ENCODE results near the gene MVP. TPM values are rescaled to one million over a fixed set of nuclear protein-coding genes. Genes with fewer than 3 reads are reported as not detected.
"Not testable (repeated sequence)": the region's sequence is repeated elsewhere in the genome, so short reads cannot be mapped to it uniquely, and the experiment has no call there.

MVP gene
- total RNA-seq, 2 donors from 2014 or later = 175 to 190 TPM

DNA sequence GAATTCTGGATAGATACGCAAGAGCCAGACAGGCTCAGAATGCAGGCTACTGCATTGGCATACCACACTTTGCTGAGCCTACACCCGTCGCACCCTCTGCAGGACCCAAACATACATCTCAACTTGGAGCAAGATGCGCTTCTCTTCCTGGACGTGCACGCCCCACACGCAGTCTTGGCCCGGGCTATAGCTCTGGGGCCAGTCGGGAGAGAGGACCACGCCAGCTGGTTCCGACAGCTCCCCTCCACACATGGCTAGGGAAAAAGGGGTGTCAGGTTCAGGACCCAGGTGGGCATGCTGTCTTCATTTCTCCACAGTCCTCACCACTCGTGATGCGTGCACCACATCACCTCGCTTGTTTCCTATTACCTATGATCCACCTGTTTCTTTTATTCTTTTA lies 57.9 kb downstream of the MVP start:
- Histone ChIP-seq H3K27ac (no peak overlapping the region), H3K36me3 (no peaks in the 10 kb centered on the region), H3K4me3 (no peak overlapping the region), H3K4me1 (ENCODE audit: control insufficient read depth in 1 of 2, low read depth in 2 of 2) (no peaks in the 10 kb centered on the region), H3K9me3 (no peaks in the 10 kb centered on the region), H3K27me3 (replicated peaks; ENCODE audit: insufficient read depth) (peaks cover 14% of the 10 kb centered on the region)
- DNase-seq (ENCODE audit: low spot score) (no peak), ATAC-seq (ENCODE audit: insufficient number of reproducible peaks, low FRiP score, low read depth) (no peak)
- TF ChIP-seq, protein P1, sequence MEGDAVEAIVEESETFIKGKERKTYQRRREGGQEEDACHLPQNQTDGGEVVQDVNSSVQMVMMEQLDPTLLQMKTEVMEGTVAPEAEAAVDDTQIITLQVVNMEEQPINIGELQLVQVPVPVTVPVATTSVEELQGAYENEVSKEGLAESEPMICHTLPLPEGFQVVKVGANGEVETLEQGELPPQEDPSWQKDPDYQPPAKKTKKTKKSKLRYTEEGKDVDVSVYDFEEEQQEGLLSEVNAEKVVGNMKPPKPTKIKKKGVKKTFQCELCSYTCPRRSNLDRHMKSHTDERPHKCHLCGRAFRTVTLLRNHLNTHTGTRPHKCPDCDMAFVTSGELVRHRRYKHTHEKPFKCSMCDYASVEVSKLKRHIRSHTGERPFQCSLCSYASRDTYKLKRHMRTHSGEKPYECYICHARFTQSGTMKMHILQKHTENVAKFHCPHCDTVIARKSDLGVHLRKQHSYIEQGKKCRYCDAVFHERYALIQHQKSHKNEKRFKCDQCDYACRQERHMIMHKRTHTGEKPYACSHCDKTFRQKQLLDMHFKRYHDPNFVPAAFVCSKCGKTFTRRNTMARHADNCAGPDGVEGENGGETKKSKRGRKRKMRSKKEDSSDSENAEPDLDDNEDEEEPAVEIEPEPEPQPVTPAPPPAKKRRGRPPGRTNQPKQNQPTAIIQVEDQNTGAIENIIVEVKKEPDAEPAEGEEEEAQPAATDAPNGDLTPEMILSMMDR (IDR thresholded peaks at IDR 0.05) = no peak

DNA sequence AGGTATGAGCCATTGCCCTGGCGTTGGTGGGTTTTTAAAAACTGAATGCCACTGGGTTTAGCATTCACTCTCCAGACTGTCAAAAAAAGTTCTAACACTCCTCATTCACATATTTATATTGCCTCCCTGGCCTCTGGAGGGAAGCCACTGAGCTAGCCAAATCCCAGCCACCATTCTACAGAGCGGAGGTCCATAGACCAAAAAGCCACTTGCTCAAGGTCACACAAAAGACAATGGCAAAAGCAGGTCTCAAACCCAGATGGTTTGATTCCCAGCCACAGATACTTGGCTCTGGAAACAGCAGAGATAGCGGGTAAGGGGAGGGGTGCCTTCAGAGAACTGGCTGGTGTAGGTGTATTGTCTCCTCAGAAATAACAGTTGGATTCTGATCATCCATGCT lies 60.8 kb downstream of the MVP start:
- H3K36me3 ChIP-seq = no peaks in the 10 kb centered on the region
- ATAC-seq (ENCODE audit: insufficient number of reproducible peaks, low FRiP score, low read depth) (no peak), DNase-seq (ENCODE audit: low spot score) (no peak)
- H3K4me1 ChIP-seq (ENCODE audit: control insufficient read depth in 1 of 2, low read depth in 2 of 2) = no peaks in the 10 kb centered on the region
- no peak overlapping the region for H3K27ac ChIP-seq
- no peaks in the 10 kb centered on the region for H3K9me3 ChIP-seq
- H3K4me3 ChIP-seq = no peak overlapping the region
- H3K27me3 ChIP-seq (replicated peaks; ENCODE audit: insufficient read depth) = peaks cover 14% of the 10 kb centered on the region
- TF ChIP-seq, protein P1 (IDR thresholded peaks at IDR 0.05) = no peak

DNA sequence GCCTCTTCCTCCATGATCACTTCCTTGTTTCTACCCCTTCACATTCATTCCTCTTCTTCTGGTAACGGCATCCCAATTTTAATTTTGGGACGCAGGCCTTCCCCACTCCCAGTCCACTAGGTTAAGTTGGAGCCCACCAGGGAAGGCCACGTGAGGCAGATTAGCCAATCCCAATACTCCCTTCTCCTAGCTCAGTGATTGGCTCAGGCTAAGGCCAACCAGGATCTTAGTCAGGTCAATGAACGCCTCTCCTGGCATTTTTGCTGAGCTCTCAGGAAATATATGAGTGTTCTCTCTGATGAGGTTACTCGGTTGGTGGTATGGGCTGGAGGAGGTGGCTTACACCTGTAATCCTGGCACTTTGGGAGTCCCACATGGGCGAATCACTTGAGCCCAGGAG lies 63.7 kb downstream of the MVP start:
- no peaks in the 10 kb centered on the region for H3K27me3 ChIP-seq (replicated peaks; ENCODE audit: insufficient read depth)
- H3K9me3 ChIP-seq = no peaks in the 10 kb centered on the region
- ATAC-seq (ENCODE audit: insufficient number of reproducible peaks, low FRiP score, low read depth) (no peak), DNase-seq (ENCODE audit: low spot score) (no peak)
- TF ChIP-seq, protein P1 (IDR thresholded peaks at IDR 0.05) = no peak
- H3K4me3 ChIP-seq = no peak overlapping the region
- H3K27ac ChIP-seq = no peak overlapping the region
- H3K4me1 ChIP-seq (ENCODE audit: control insufficient read depth in 1 of 2, low read depth in 2 of 2) = no peaks in the 10 kb centered on the region
- no peaks in the 10 kb centered on the region for H3K36me3 ChIP-seq

DNA sequence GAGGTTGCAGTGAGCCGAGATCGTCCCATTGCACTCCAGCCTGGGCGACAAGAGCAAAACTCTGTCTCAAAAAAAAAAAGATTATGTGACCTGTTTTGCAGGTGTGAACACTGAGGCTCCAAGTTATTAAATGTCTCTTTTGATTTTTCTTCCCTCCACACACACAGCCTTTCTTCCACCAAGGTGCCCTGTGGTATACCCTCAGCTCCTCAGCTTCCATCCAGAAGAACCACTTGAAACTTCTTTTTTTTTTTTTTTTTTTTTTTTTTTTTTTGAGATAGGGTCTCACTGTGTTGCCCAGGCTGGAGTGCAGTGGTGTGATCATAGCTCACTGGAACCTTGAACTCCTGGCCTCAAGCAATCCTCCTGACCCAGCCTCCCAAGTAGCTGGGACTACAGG lies 69.1 kb downstream of the MVP start:
- H3K9me3 ChIP-seq; H3K36me3 ChIP-seq; ATAC-seq (ENCODE audit: insufficient number of reproducible peaks, low FRiP score, low read depth); DNase-seq (ENCODE audit: low spot score); H3K4me1 ChIP-seq (ENCODE audit: control insufficient read depth in 1 of 2, low read depth in 2 of 2); H3K4me3 ChIP-seq; H3K27ac ChIP-seq; H3K27me3 ChIP-seq (replicated peaks; ENCODE audit: insufficient read depth): not testable (repeated sequence)

DNA sequence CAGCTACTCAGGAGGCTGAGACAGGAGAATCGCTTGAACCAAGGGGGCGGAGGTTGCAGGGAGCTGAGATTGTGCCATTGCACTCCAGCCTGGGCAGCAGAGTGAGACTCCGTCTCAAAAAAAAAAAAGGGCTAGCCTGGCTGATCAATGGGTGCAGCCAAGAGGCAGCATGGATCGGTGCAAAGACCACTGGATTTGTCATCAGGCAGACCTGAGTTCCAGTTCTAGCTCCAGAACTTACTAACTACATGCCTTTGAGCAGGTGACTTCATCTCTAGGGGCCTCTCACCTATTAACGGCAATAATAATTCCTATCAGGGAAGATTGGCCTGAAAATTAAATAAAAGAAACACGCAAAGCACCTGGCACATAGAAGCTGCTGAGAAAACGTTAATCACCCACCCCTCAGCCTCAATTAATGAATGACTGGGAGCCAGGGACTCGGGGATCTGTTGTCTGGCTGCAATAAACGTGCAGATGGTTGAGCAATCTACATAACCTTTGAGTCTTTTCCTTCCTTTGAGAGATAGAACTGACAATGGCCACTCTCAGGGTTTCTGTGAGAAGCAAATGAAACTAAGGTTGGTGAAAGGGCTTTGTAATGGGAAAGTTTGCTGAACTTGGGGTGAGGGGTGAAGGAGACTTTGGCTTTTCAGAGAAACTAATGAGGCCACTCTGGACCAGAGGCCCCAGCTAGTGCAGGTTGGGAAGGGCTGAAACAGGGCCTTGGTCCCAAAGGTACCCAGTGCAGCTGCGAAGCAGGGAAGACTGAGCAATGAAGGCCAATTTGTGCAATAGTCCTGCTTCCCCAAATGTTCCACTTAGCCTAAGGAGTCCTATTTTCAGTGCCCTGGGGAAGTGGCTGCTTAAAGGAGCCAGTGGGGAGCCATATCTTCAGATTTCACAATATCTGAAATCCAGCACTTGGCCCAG lies 71.5 kb downstream of the MVP start:
- DNase-seq (ENCODE audit: low spot score) (no peak), ATAC-seq (ENCODE audit: insufficient number of reproducible peaks, low FRiP score, low read depth) (no peak)
- Histone ChIP-seq H3K9me3 (no peaks in the 10 kb centered on the region), H3K27me3 (replicated peaks; ENCODE audit: insufficient read depth) (no peaks in the 10 kb centered on the region), H3K4me1 (ENCODE audit: control insufficient read depth in 1 of 2, low read depth in 2 of 2) (no peaks in the 10 kb centered on the region), H3K36me3 (no peaks in the 10 kb centered on the region), H3K27ac (no peak overlapping the region), H3K4me3 (no peak overlapping the region)
- TF ChIP-seq, protein P1 (IDR thresholded peaks at IDR 0.05) = no peak
